HFF-Myc (cell line): ENCODE measurements around the gene KIAA0319L.

Experiments used
- DNase-seq: peaks from one replicate; pipeline ENCODE4 v3.0.0-alpha.2; 2011; ENCODE audit warnings: low read depth; ENCODE audit errors: extremely low read depth
- H3K4me3 ChIP-seq: replicated peaks from 2 replicates; pipeline ENCODE4 v1.5.1; 2011; ENCODE audit warnings: low read depth, mild to moderate bottlenecking, control low read depth, low read length
- TF ChIP-seq, protein P1 (sequence below): IDR thresholded peaks from 2 replicates; pipeline ENCODE4 v1.5.1; 2012; ENCODE audit warnings: mild to moderate bottlenecking, low read depth, low read length, control low read depth; ENCODE audit errors: missing control alignments

KIAA0319L gene

DNA sequence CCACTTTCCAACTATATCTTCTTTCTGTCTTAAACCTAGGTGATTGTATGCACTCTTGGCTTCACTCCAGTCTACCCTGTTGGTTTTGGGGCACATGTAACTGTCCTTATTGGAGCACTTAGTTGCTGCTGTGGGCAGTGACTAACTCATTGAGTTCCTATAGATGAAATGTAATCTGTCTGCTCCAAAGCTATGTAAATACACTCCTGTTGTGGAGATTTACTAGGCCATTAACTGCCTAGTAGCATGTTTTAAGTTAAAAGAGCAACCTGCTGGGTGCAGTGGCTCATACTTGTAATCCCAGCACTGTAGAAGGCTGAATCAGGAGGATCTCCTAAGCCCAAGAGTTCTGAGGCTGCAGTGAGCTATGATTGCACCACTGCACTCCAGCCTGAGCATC is 151.1 kb downstream of the KIAA0319L start:
- DNase-seq = no peak
- TF ChIP-seq, protein P1, sequence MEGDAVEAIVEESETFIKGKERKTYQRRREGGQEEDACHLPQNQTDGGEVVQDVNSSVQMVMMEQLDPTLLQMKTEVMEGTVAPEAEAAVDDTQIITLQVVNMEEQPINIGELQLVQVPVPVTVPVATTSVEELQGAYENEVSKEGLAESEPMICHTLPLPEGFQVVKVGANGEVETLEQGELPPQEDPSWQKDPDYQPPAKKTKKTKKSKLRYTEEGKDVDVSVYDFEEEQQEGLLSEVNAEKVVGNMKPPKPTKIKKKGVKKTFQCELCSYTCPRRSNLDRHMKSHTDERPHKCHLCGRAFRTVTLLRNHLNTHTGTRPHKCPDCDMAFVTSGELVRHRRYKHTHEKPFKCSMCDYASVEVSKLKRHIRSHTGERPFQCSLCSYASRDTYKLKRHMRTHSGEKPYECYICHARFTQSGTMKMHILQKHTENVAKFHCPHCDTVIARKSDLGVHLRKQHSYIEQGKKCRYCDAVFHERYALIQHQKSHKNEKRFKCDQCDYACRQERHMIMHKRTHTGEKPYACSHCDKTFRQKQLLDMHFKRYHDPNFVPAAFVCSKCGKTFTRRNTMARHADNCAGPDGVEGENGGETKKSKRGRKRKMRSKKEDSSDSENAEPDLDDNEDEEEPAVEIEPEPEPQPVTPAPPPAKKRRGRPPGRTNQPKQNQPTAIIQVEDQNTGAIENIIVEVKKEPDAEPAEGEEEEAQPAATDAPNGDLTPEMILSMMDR = no peak
- no peak overlapping the region for H3K4me3 ChIP-seq

DNA sequence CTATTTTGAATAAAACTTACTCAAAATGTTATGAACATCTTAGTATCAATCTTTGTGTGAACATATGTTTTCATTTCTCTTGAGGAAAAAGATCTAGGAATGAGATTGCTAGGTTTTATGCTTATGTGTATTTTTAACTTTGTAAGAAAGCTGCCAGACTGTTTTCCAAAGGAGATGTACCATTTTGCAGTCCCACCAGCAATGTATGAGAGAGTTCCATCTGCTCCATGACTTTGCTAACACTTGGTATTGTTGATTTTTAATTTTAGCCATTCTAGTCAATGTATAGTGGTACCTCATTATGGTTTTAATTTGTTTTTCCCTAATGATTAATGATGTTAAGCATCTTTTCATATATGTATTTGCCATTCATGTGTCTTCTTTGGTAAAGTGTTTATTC is 156.2 kb downstream of the KIAA0319L start:
- no peak for DNase-seq
- no peak overlapping the region for H3K4me3 ChIP-seq
- TF ChIP-seq, protein P1 = no peak

- no peak overlapping the region for H3K4me3 ChIP-seq
- DNase-seq = no peak
- TF ChIP-seq, protein P1 = no peak
These were observed 158.5 kb downstream of the KIAA0319L start for GRCh38 chr1:35398739-35399138.

- no peak for DNase-seq
- TF ChIP-seq, protein P1 = no peak
- no peak overlapping the region for H3K4me3 ChIP-seq
These were observed 162.8 kb downstream of the KIAA0319L start for GRCh38 chr1:35394386-35394785.

DNA sequence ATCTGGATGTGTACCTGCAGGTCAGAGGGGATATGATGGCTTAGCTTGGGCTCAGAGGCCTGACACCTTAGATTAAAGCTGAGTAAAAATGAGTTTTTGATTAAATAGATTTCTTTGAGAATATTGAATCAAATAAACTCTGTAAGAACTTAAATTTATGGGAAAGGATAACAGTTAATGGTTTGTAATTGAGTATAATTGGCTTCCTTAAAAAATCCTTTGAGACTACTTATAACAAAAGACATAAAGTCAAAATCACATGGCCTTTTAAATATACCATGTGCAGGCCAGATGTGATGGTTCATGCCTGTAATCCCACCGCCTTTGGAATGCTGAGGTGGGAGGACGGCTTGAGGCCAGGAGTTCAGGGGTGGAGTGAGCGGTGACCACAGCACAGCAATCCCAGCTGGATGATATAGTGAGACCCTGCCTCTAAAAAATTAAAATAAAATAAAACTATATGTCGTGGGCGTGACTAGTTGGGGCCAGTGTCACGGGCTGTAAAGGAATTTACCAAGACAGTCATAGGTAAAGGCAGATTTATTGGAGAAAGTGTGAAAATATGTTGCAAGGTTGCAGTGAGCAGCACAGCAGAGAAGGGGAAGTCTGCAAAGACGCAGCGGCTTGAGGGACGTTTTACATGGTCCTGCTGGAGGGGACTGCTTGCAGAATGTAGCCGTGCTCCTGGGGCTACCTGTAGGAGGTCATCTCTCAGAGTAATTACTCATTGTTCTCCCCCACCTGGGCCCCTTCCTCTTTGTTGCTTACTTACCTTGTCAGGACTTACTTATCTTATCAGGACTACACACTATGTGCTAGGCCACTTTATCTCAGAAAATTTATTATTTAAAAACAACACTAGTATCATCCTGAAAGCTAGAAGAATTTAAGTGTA is 166.4 kb downstream of the KIAA0319L start:
- no peak overlapping the region for H3K4me3 ChIP-seq
- TF ChIP-seq, protein P1 = no peak
- DNase-seq = peak; percentile 67

DNA sequence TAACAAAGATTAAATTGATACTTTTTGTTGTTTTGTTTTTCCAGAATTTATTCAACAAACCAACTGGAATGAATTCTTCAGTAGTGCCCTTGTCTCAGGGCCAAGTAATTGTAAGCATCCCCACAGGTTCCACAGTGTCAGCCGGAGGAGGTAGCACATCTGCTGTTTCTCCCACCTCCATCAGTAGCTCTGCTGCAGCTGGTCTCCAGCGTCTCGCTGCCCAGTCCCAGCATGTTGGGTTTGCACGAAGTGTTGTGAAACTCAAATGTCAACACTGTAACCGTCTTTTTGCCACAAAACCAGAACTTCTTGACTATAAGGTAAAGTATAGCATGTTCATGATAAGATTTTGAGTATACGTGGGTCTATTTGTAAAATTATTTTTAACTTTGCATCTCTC is 170.2 kb downstream of the KIAA0319L start:
- TF ChIP-seq, protein P1 = no peak
- DNase-seq = no peak
- no peak overlapping the region for H3K4me3 ChIP-seq
